Ovary (tissue), 9 donors: ENCODE data around the gene LRIG3. TPM values are rescaled to one million over a fixed set of nuclear protein-coding genes. Genes with fewer than 3 reads are reported as not detected.

Experiments used
- DNase-seq, 5 donors: peaks; one replicate each; pipeline ENCODE4 v3.0.0-alpha.2; 2019 to 2020
- H3K27ac ChIP-seq, 2 donors: fragments of 200-600 bp; one replicate each; pipeline versions ENCODE4 v1.5.1 to v1.8.0; 2019 to 2022
- H3K27me3 ChIP-seq: fragments of 200-600 bp; one replicate; pipeline ENCODE4 v1.8.0; 2022
- H3K36me3 ChIP-seq: fragments of 200-600 bp; sonication (generic); one replicate; pipeline ENCODE4 v1.5.1; 2019
- H3K4me1 ChIP-seq: one replicate; pipeline ENCODE4 v1.8.1; 2013; ENCODE audit warnings: mild to moderate bottlenecking, moderate library complexity; ENCODE audit not compliant: insufficient read depth
- H3K4me3 ChIP-seq: fragments of 200-600 bp; sonication (generic); one replicate; pipeline ENCODE4 v1.5.1; 2017
- H3K9me3 ChIP-seq, 2 donors: fragments of 200-600 bp in 1 of 2; sonication (generic) in 1 of 2; one replicate each; pipeline versions ENCODE4 v1.5.1 to v1.8.1; 2013 to 2019; ENCODE audit warnings: mild to moderate bottlenecking in 1 of 2, moderate library complexity in 1 of 2
- EP300 ChIP-seq: sonication (generic); formaldehyde crosslinking; IDR thresholded peaks from one replicate; pipeline ENCODE4 v1.6.1; 2017; ENCODE audit warnings: antibody characterized with exemption
- POLR2A ChIP-seq: fragments of 450-650 bp; IDR thresholded peaks from one replicate; pipeline ENCODE4 v1.6.1; 2017; ENCODE audit warnings: antibody characterized with exemption, mild to moderate bottlenecking, moderate library complexity
- WGBS, 3 donors: extraction: QIAGEN DNeasy Blood & Tissue Kit in 1 of 3; methylation state at CpG; one replicate each; pipeline versions ENCODE4 v1.1.5 to v1.1.7; 2013 to 2017; 5-methylcytosine and 5-hydroxymethylcytosine counted together
- intact Hi-C, 4 donors: fragments of 100-400 bp; cut with DNase I; formaldehyde crosslinking; loops; one replicate each; pipeline versions ENCODE4 v1.11.0 to v1.15.1; 2022 to 2023
- polyA plus RNA-seq, 2 donors: library from polyadenylated mRNA; stranded (reverse); fragments of 200-250 nt in 1 of 2; fragments of 350-450 nt in 1 of 2; fragmentation: Illumina TruSeq in 1 of 2; extraction: RNeasy Lipid Tissue Mini Kit (QIAGEN cat#74804) in 1 of 2; gene quantifications; one replicate each; pipeline ENCODE4 v1.2.3, GENCODE V29; 2013 to 2014
- total RNA-seq, 7 donors: library from RNA; depleted of rRNA in 2 of 7; stranded (reverse); fragments of >200 nt in 2 of 7; fragmentation: NEBNext Ultra II Directional in 3 of 7; extraction: Animal tissue kit (Norgen Biotek cat#: 25700) in 3 of 7; gene quantifications; one replicate each; pipeline versions ENCODE4 v1.1.0 to v1.2.4, GENCODE V29; 2016 to 2023
- TF ChIP-seq, protein P1 (sequence below), 3 donors: fragments of 450-650 bp in 2 of 3; fragments of 200-600 bp in 1 of 3; IDR thresholded peaks; one replicate each; pipeline versions ENCODE4 v1.5.1 to v1.8.0; 2016 to 2022; ENCODE audit warnings: antibody characterized with exemption in 3 of 3, mild to moderate bottlenecking in 1 of 3
- donor health status: DM: no; HTN: no; CAD: no; lungs with moderate emphysema.
- donor health status: DM: no; HTN: no; CAD: no.
- donor health status: Bipolar disorder and iron deficiency.
- donor health status: DM: yes; HTN: yes; CAD: no.
- donor health status: DM: no; HTN: no; CAD: no.
- donor health status: DM: yes; HTN: yes; CAD: no.

The LRIG3 gene
- total and polyA plus RNA-seq, 9 donors = 23.4 to 59.4 (median 27.9) TPM

DNA sequence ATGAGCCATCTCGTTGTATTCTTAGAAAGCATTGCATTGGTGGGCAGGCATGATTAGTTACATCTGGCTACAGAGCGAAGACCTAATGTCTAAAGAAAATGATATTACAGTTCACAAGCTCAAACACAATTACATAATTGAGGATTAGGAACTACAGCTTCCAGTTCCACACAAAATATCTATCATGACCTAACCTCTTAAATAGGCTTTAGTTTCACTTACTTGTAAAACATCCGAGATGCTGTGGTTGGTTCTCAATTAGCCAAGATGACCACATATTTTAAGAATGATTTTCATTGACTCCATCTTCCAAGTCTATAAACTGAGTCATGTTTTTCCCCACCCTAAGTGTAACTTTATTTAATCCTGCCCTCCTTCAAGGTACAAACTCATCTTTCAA is 69.5 kb downstream of the LRIG3 start:
- no peak for DNase-seq
- WGBS, 3 donors = 74 to 78% (median 75%) methylated on average over 3 of the region's 3 CpGs
- intact Hi-C loops = no loop called here

DNA sequence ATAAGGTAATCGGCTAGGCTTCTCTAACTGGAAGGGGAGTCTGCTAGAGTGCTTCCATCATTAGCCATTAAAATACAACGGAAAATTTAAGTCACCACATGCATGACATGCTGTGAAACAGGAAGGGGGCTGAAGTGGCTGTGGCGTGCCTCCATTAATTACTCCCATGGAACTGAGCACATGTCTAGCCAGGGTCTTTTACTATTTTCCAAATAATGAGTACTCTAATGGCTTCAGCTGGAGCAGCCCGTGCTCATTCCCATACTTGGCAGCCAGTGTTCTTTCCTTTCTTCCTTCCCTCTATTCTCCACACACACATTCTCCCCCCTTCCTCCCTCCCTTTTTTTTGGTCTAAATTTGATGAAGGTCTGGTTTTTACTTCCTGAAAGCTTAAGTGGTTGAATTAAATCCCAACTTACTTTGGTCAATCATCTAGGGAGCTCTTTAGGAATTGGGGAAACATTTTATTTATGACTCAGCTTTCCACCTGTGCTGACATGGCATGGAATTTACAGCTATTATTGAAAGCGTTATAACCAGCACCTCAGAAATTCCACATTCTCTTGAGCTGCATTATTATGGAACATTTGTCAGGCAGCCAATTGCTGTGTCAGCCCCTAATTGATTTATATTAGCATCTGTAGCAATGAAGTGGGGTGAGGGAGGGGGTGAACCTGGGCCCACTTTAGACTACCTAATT is 72.3 kb downstream of the LRIG3 start:
- no peak overlapping the region for H3K27ac ChIP-seq
- no peaks in the 10 kb centered on the region for H3K27me3 ChIP-seq
- TF ChIP-seq EP300 (no peak), POLR2A (no peak)
- TF ChIP-seq, protein P1, sequence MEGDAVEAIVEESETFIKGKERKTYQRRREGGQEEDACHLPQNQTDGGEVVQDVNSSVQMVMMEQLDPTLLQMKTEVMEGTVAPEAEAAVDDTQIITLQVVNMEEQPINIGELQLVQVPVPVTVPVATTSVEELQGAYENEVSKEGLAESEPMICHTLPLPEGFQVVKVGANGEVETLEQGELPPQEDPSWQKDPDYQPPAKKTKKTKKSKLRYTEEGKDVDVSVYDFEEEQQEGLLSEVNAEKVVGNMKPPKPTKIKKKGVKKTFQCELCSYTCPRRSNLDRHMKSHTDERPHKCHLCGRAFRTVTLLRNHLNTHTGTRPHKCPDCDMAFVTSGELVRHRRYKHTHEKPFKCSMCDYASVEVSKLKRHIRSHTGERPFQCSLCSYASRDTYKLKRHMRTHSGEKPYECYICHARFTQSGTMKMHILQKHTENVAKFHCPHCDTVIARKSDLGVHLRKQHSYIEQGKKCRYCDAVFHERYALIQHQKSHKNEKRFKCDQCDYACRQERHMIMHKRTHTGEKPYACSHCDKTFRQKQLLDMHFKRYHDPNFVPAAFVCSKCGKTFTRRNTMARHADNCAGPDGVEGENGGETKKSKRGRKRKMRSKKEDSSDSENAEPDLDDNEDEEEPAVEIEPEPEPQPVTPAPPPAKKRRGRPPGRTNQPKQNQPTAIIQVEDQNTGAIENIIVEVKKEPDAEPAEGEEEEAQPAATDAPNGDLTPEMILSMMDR (IDR thresholded peaks at IDR 0.05) = no peak
- DNase-seq = no peak
- intact Hi-C loops = no loop called here
- no peaks in the 10 kb centered on the region for H3K9me3 ChIP-seq
- no peaks in the 10 kb centered on the region for H3K4me1 ChIP-seq
- no peaks in the 10 kb centered on the region for H3K36me3 ChIP-seq
- H3K4me3 ChIP-seq = no peak overlapping the region
- WGBS, 3 donors = 47 to 61% (median 58%) methylated on average over 5 of the region's 5 CpGs

More for the DNA sequence above, 69.5 kb downstream of the LRIG3 start:
- H3K27me3 ChIP-seq = no peaks in the 10 kb centered on the region
- no peak for TF ChIP-seq EP300
- TF ChIP-seq, protein P1 (IDR thresholded peaks at IDR 0.05) = no peak
- TF ChIP-seq POLR2A = no peak
- no peak overlapping the region for H3K4me3 ChIP-seq
- H3K9me3 ChIP-seq = no peaks in the 10 kb centered on the region
- no peaks in the 10 kb centered on the region for H3K36me3 ChIP-seq
- no peak overlapping the region for H3K27ac ChIP-seq
- no peaks in the 10 kb centered on the region for H3K4me1 ChIP-seq

DNA sequence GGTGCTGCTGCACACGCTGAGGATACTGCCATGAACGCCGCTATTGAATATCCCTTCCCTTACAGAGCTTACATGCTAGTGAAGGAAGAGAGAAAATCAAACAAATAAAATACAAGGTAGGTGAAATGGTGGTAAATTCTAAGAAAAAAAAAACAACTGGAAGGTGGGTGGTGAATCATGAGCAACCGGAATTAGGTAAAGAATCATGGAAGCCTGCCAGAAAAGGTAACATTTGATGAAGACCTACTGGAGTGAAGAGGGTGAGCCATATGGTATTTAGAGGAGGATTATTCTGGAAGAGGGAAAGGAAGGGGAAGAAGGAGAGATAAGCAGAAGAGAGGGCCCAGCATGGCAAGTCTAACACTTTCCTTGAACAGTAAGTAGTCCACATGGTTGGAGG is 76.1 kb downstream of the LRIG3 start:
- no peaks in the 10 kb centered on the region for H3K36me3 ChIP-seq
- H3K27me3 ChIP-seq = peaks cover 3% of the 10 kb centered on the region
- H3K4me1 ChIP-seq = no peaks in the 10 kb centered on the region
- H3K27ac ChIP-seq = no peak overlapping the region
- TF ChIP-seq POLR2A = no peak
- no peak for TF ChIP-seq EP300
- TF ChIP-seq, protein P1 (IDR thresholded peaks at IDR 0.05) = no peak
- H3K4me3 ChIP-seq = no peak overlapping the region
- H3K9me3 ChIP-seq = no peaks in the 10 kb centered on the region
- 90 to 96% (median 92%) methylated on average over 4 of the region's 4 CpGs for WGBS, 3 donors
- no peak for DNase-seq
- intact Hi-C loops = no loop called here

DNA sequence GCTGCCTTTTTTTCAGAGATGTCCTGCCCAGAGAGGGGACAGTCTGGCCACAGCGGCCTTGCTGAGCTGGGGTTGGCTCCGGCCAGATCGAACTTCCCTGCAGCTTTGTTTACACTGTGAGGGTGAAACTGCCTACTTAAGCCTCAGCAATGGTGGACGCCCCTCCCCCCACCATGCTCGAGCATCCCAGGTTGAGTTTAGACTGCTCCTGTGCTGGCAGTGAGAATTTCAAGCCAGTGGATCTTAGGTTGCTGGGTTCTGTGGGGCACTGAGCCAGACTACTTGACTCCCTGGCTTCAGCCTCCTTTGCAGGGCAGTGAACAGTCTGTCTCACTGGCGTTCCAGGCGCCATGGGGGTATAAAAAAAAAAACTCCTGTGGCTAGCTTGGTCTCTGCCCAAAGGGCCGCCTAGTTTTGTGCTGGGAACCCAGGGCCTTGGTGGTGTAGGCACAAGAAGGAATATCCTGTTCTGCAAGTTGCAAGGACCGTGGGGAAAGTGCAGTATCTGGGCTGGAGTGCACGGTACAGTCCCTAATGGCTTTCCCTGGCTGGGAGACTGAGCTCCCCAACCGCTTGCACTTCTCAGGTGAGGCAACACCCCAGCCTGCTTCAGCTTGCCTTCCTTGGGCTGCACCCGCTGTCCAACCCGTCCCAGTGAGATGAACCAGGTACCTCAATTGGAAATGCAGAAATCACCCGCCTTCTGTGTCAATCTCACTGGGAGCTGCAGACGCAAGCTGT is 79.1 kb downstream of the LRIG3 start:
- TF ChIP-seq POLR2A (no peak), EP300 (no peak)
- TF ChIP-seq, protein P1 (IDR thresholded peaks at IDR 0.05) = no peak
- H3K4me1 ChIP-seq = no peaks in the 10 kb centered on the region
- 73 to 80% (median 76%) methylated on average over 15 of the region's 15 CpGs for WGBS, 3 donors

More for the DNA sequence above, 79.1 kb downstream of the LRIG3 start:
- H3K9me3 ChIP-seq = no peaks in the 10 kb centered on the region
- intact Hi-C loops = no loop called here
- H3K4me3 ChIP-seq = no peak overlapping the region
- no peak overlapping the region for H3K27ac ChIP-seq
- H3K27me3 ChIP-seq = peaks cover 3% of the 10 kb centered on the region
- H3K36me3 ChIP-seq = no peaks in the 10 kb centered on the region
- no peak for DNase-seq
